SK-N-SH (cell line): Measurements from ENCODE around the gene PSKH1. TPM values are rescaled to one million over a fixed set of nuclear protein-coding genes. Genes with fewer than 3 reads are reported as not detected.

Experiments
- CTCF ChIA-PET: fragments of 300-600, 350-600 bp; formaldehyde crosslinking; extraction: SDS; loops from one replicate; lab custom pipeline; 2021; lab: Yijun Ruan, JAX
- POLR2A ChIA-PET: fragments of 350-600 bp; sonication (Branson Sonifier 250); formaldehyde crosslinking; extraction: SDS; loops from one replicate; lab custom pipeline; 2020; ENCODE audit warnings: antibody characterized with exemption, inconsistent platforms; lab: Yijun Ruan, JAX
- DNase-seq: peaks from one replicate; pipeline ENCODE4 v3.0.0; 2012
- H2AFZ ChIP-seq: fragments of 200-600 bp; sonication (generic); 2 replicates; pipeline ENCODE4 v1.8.1; 2016; ENCODE audit warnings: antibody characterized with exemption, mild to moderate bottlenecking, low read depth
- H3F3A ChIP-seq: fragments of 200-600 bp; sonication (generic); replicated peaks from 2 replicates; pipeline ENCODE3; 2016; ENCODE audit warnings: antibody characterized with exemption, mild to moderate bottlenecking; ENCODE audit not compliant: insufficient read depth
- H3K27ac ChIP-seq, 2 experiments: fragments of 200-500 bp in 1 of 2; fragments of 200-600 bp in 1 of 2; sonication (Bioruptor generic) in 1 of 2; sonication (generic), shearing (Covaris generic) in 1 of 2; 2 replicates each; pipeline versions ENCODE4 v1.5.1 to v1.6.1; 2014 to 2016; ENCODE audit warnings: low read depth in 2 of 2, inconsistent platforms in 1 of 2, low read length in 1 of 2, mild to moderate bottlenecking in 1 of 2, mixed read lengths in 1 of 2
- H3K27me3 ChIP-seq: fragments of 200-600 bp; sonication (generic), shearing (Covaris generic); 2 replicates; pipeline ENCODE4 v1.6.1; 2016; ENCODE audit warnings: mixed run types; ENCODE audit not compliant: insufficient read depth
- H3K36me3 ChIP-seq, 2 experiments: fragments of 200-500 bp in 1 of 2; fragments of 200-600 bp in 1 of 2; sonication (Bioruptor generic) in 1 of 2; sonication (generic) in 1 of 2; replicated peaks in 1 of 2; 2 replicates each; pipeline versions ENCODE3 to v1.5.1; 2014 to 2016; ENCODE audit warnings: low read length in 1 of 2, mild to moderate bottlenecking in 1 of 2; ENCODE audit not compliant: insufficient read depth in 2 of 2, control insufficient read depth in 1 of 2
- H3K4me1 ChIP-seq, 2 experiments: fragments of 200-500 bp in 1 of 2; fragments of 200-600 bp in 1 of 2; sonication (Bioruptor generic) in 1 of 2; sonication (generic), shearing (Covaris generic) in 1 of 2; 2 replicates each; pipeline versions ENCODE4 v1.5.1 to v1.6.1; 2014 to 2016; ENCODE audit warnings: low read depth in 1 of 2, low read length in 1 of 2, mixed run types in 1 of 2; ENCODE audit not compliant: insufficient read depth in 2 of 2, control insufficient read depth in 1 of 2
- H3K4me2 ChIP-seq: fragments of 200-600 bp; sonication (generic), shearing (Covaris generic); 2 replicates; pipeline ENCODE4 v1.6.1; 2017; ENCODE audit warnings: mixed run types
- H3K4me3 ChIP-seq, 2 experiments: fragments of 200-500 bp in 1 of 2; fragments of 200-600 bp in 1 of 2; sonication (Bioruptor generic) in 1 of 2; sonication (generic), shearing (Covaris generic) in 1 of 2; 2 replicates each; pipeline versions ENCODE4 v1.5.1 to v1.8.1; 2014 to 2016; ENCODE audit warnings: low read depth in 2 of 2, inconsistent platforms in 1 of 2, low read length in 1 of 2, mild to moderate bottlenecking in 1 of 2, mixed read lengths in 1 of 2, moderate library complexity in 1 of 2
- H3K79me2 ChIP-seq: fragments of 200-600 bp; sonication (generic); 2 replicates; pipeline ENCODE4 v1.8.1; 2017; ENCODE audit warnings: mild to moderate bottlenecking; ENCODE audit not compliant: insufficient read depth
- H3K9ac ChIP-seq: fragments of 200-600 bp; sonication (generic); 2 replicates; pipeline ENCODE4 v1.6.1; 2017; ENCODE audit warnings: mixed run types
- H3K9me2 ChIP-seq: fragments of 200-600 bp; sonication (generic); 2 replicates; pipeline ENCODE4 v1.6.1; 2017; ENCODE audit warnings: mixed run types
- H3K9me3 ChIP-seq: fragments of 200-600 bp; sonication (generic); 2 replicates; pipeline ENCODE4 v1.6.1; 2017; ENCODE audit warnings: mixed run types, mild to moderate bottlenecking, moderate library complexity
- H4K20me1 ChIP-seq: fragments of 200-600 bp; sonication (generic); 2 replicates; pipeline ENCODE4 v1.6.1; 2017; ENCODE audit warnings: mild to moderate bottlenecking, mixed run types; ENCODE audit not compliant: insufficient read depth
- CHD2 ChIP-seq: fragments of 150-350 bp; IDR thresholded peaks from 2 replicates; pipeline ENCODE4 v1.6.1; 2018; ENCODE audit warnings: low read length; ENCODE audit not compliant: partially characterized antibody
- CTCF ChIP-seq: fragments of 200-600 bp; sonication (generic); IDR thresholded peaks from 2 replicates; pipeline ENCODE4 v1.6.1; 2017; ENCODE audit warnings: antibody characterized with exemption, mild to moderate bottlenecking, moderate library complexity
- ELF1 ChIP-seq: IDR thresholded peaks from 2 replicates; pipeline ENCODE4 v1.4.0; 2012
- EP300 ChIP-seq, 2 experiments: IDR thresholded peaks; 2 replicates each; pipeline versions ENCODE4 v1.4.0 to v1.6.1; 2012; ENCODE audit warnings: borderline replicate concordance in 1 of 2, low read depth in 1 of 2, low read length in 1 of 2
- EZH2phosphoT487 ChIP-seq: fragments of 200-600 bp; sonication (generic); IDR thresholded peaks from 2 replicates; pipeline ENCODE4 v1.6.1; 2017; ENCODE audit warnings: low read depth, mixed run types, mild to moderate bottlenecking, antibody characterized with exemption, moderate library complexity, borderline replicate concordance
- FOXJ3 ChIP-seq: sonication (generic); formaldehyde crosslinking; IDR thresholded peaks from 2 replicates; pipeline ENCODE4 v1.5.1; 2020; ENCODE audit warnings: mild to moderate bottlenecking, missing genetic modification reagents
- FOXM1 ChIP-seq: IDR thresholded peaks from 2 replicates; pipeline ENCODE4 v1.4.0; 2012; ENCODE audit warnings: low read depth, mild to moderate bottlenecking
- GATA2 ChIP-seq: sonication (generic); formaldehyde crosslinking; IDR thresholded peaks from 2 replicates; pipeline ENCODE4 v1.5.0; 2020; ENCODE audit warnings: mild to moderate bottlenecking, missing genetic modification reagents
- IRF3 ChIP-seq: fragments of 150-350 bp; IDR thresholded peaks from 2 replicates; pipeline ENCODE4 v1.6.1; 2016; ENCODE audit warnings: mild to moderate bottlenecking, low read depth, low read length
- MAX ChIP-seq: IDR thresholded peaks from 2 replicates; pipeline ENCODE4 v1.4.0; 2012; ENCODE audit warnings: low read depth
- MEF2A ChIP-seq: IDR thresholded peaks from 2 replicates; pipeline ENCODE4 v1.4.0; 2012; ENCODE audit warnings: low read depth, borderline replicate concordance
- MXI1 ChIP-seq: IDR thresholded peaks from 2 replicates; pipeline ENCODE4 v1.6.1; 2012; ENCODE audit warnings: mild to moderate bottlenecking, low read depth, low read length, improper control_type of control experiment
- NFIC ChIP-seq: IDR thresholded peaks from 2 replicates; pipeline ENCODE4 v1.4.0; 2012; ENCODE audit warnings: borderline replicate concordance
- NRF1 ChIP-seq: IDR thresholded peaks from 2 replicates; pipeline ENCODE4 v1.6.1; 2012; ENCODE audit warnings: low read depth, mild to moderate bottlenecking, low read length
- PBX3 ChIP-seq: IDR thresholded peaks from 2 replicates; pipeline ENCODE4; 2012
- POLR2AphosphoS5 ChIP-seq: IDR thresholded peaks from 2 replicates; pipeline ENCODE4 v1.6.1; 2012; ENCODE audit warnings: low read depth, low read length
- RAD21 ChIP-seq: IDR thresholded peaks from 2 replicates; pipeline ENCODE4 v1.6.1; 2012; ENCODE audit warnings: mild to moderate bottlenecking, low read length
- RCOR1 ChIP-seq: fragments of 150-350 bp; IDR thresholded peaks from 2 replicates; pipeline ENCODE4 v1.6.1; 2017; ENCODE audit warnings: antibody characterized with exemption, low read length
- SMC3 ChIP-seq: IDR thresholded peaks from 2 replicates; pipeline ENCODE4 v1.6.1; 2012; ENCODE audit warnings: low read depth, low read length, improper control_type of control experiment
- TCF12 ChIP-seq: IDR thresholded peaks from 2 replicates; pipeline ENCODE4 v1.4.0; 2012
- USF1 ChIP-seq: IDR thresholded peaks from 2 replicates; pipeline ENCODE4 v1.4.0; 2012; ENCODE audit warnings: low read depth, borderline replicate concordance
- ZBTB33 ChIP-seq: IDR thresholded peaks from 2 replicates; pipeline ENCODE4 v1.4.0; 2012; ENCODE audit warnings: low read depth, borderline replicate concordance
- WGBS: methylation state at CpG from one replicate; pipeline ENCODE4 v1.1.6; 2017; ENCODE audit warnings: low lambda C conversion rate; 5-methylcytosine and 5-hydroxymethylcytosine counted together
- polyA plus RNA-seq, 3 experiments: library from polyadenylated mRNA; depleted of rRNA; stranded (reverse); fragments of >200 nt; gene quantifications; 2 replicates each; pipeline ENCODE4 v1.2.3, GENCODE V29; 2012

PSKH1 gene
- polyA plus RNA-seq, 1 of the 3 experiments (the other 2 are of a cell fraction) = 30.1 TPM

- Histone ChIP-seq H3K36me3 (peaks cover 0 to 43% of the 10 kb centered on the region in 2 experiments), H3K4me1 (peaks cover 0 to 2% of the 10 kb centered on the region in 2 experiments; a peak in 1 of 4 replicates), H3K4me2 (no peak overlapping the region), H3K9me3 (no peaks in the 10 kb centered on the region), H3F3A (no peaks in the 10 kb centered on the region), H3K27ac (no peak overlapping the region), H3K9me2 (no peaks in the 10 kb centered on the region), H4K20me1 (peaks cover 13% of the 10 kb centered on the region), H3K9ac (no peak overlapping the region), H3K4me3 (no peak overlapping the region; a peak in 1 of 4 replicates), H3K79me2 (no peaks in the 10 kb centered on the region), H2AFZ (no peak overlapping the region), H3K27me3 (no peaks in the 10 kb centered on the region)
- TF ChIP-seq RCOR1 (no peak), MXI1 (no peak), NRF1 (no peak), RAD21 (peak; percentile 91), EZH2phosphoT487 (no peak), GATA2 (CRISPR knock-in tag) (no peak), PBX3 (no peak), CHD2 (no peak), POLR2AphosphoS5 (no peak), ELF1 (no peak), ZBTB33 (no peak), FOXM1 (no peak), FOXJ3 (no peak), USF1 (no peak), TCF12 (no peak), IRF3 (no peak), MEF2A (no peak), CTCF (peak; percentile 86), NFIC (no peak), EP300 (IDR thresholded peaks at IDR 0.05; ENCODE audit: borderline replicate concordance in 1 of 2, low read depth in 1 of 2, low read length in 1 of 2) (no peak), SMC3 (peak; percentile 96), MAX (no peak)
- POLR2A ChIA-PET = interaction anchor here (1.3 kb wide), 1 partner anchor 45 kb away, joined by 5 read pairs; the partner anchor contains the start of gene NRN1L
- CTCF ChIA-PET = interaction anchor here (0.6 to 28.1 kb wide), 27 partner anchors 8 to 1984 kb away, joined by 3 to 564 read pairs (median 5); partner anchors contain the start of genes CENPT, EDC4, NRN1L and PSKH1
- peak; percentile 90 for DNase-seq
- WGBS = 13% methylated on average over 6 of the region's 16 CpGs
Observed at GRCh38 chr16:67928561-67929364, 35.7 kb downstream of the PSKH1 start.
